ENCODE measurements around the gene ADGRG4. TPM values are rescaled to one million over a fixed set of nuclear protein-coding genes. Genes with fewer than 3 reads are reported as not detected.

ADGRG4 gene
- total RNA-seq, 1 experiment from 2014 or later: not detected

DNA sequence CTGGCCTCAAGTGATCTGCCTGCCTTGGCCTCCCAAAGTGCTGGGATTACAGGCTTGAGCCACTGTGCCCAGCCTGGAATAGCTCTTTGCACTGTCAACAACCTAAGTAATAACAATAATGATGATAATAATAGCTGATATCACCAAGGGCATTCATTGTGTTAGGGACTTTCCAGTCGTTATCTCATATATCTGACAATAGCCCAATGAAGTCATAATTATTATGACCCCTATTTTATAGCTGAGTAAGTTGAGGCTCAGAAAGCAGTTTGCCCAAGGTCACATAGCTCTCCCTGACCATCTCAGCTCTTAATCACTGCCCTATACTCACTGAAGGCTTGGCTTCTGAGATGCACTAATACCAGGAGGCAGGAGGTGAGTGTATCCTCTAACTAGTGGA lies 30.8 kb upstream of the ADGRG4 start:
- H3K4me1 ChIP-seq (ENCODE audit: insufficient read depth, low read length, poor library complexity, severe bottlenecking): no peaks in the 10 kb centered on the region
- H3K36me3 ChIP-seq (ENCODE audit: insufficient read depth, low read length, poor library complexity, severe bottlenecking): no peaks in the 10 kb centered on the region
- DNase-seq (ENCODE audit: low spot score): no peak
- H3K27ac ChIP-seq (ENCODE audit: low read depth, low read length, poor library complexity, severe bottlenecking): no peak overlapping the region
- no TSS peak for BruUV-seq (replicated peaks)
- ChIA-PET CTCF (interaction anchor here (0.7 to 1.2 kb wide), 2 partner anchors 17 to 242 kb away, joined by 3 to 4 read pairs; no protein-coding TSS in a partner anchor), POLR2A (ENCODE audit: low non-redundant PET) (no interaction called here)
- H3K27me3 ChIP-seq (replicated peaks; ENCODE audit: insufficient read depth, low read depth, low read length, poor library complexity): no peaks in the 10 kb centered on the region
- TF ChIP-seq EZH2 (IDR thresholded peaks at IDR 0.05; ENCODE audit: borderline replicate concordance, low read depth, low read length, poor library complexity, severe bottlenecking): no peak
- TF ChIP-seq, protein P1, sequence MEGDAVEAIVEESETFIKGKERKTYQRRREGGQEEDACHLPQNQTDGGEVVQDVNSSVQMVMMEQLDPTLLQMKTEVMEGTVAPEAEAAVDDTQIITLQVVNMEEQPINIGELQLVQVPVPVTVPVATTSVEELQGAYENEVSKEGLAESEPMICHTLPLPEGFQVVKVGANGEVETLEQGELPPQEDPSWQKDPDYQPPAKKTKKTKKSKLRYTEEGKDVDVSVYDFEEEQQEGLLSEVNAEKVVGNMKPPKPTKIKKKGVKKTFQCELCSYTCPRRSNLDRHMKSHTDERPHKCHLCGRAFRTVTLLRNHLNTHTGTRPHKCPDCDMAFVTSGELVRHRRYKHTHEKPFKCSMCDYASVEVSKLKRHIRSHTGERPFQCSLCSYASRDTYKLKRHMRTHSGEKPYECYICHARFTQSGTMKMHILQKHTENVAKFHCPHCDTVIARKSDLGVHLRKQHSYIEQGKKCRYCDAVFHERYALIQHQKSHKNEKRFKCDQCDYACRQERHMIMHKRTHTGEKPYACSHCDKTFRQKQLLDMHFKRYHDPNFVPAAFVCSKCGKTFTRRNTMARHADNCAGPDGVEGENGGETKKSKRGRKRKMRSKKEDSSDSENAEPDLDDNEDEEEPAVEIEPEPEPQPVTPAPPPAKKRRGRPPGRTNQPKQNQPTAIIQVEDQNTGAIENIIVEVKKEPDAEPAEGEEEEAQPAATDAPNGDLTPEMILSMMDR (conservative IDR thresholded peaks at IDR 0.05; ENCODE audit: low read depth, low read length): no peak
- H3K4me3 ChIP-seq (ENCODE audit: low read depth, low read length, poor library complexity, severe bottlenecking): no peak overlapping the region
- intact Hi-C loops (cut with micrococcal nuclease; ENCODE audit: unreplicated experiment): no loop called here
- H3K9me3 ChIP-seq (ENCODE audit: low read depth, low read length, poor library complexity, severe bottlenecking): no peaks in the 10 kb centered on the region

DNA sequence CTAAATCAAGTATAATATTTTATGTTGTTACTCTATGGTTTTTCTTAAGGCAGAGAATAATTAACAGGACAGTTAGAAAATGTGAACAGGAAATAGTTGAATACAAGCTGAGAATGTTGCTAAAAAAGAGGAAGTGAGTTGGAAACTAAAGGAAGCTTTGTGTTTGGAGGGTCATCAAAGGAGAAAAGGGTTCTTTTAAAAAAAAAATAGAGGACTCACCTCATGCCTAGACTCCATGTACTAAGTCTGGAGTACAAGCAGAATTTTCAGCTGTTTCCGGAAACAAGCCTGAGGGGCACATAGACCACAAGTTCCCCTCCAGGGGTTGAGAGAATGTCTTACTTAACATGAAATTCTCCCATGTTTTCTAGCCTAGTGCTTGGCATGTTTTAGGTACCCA lies 29.5 kb upstream of the ADGRG4 start:
- no peaks in the 10 kb centered on the region for H3K27me3 ChIP-seq (replicated peaks; ENCODE audit: insufficient read depth, low read depth, low read length, poor library complexity)
- ChIA-PET CTCF (no interaction called here), POLR2A (ENCODE audit: low non-redundant PET) (no interaction called here)
- H3K9me3 ChIP-seq (ENCODE audit: low read depth, low read length, poor library complexity, severe bottlenecking): no peaks in the 10 kb centered on the region
- no peak overlapping the region for H3K4me3 ChIP-seq (ENCODE audit: low read depth, low read length, poor library complexity, severe bottlenecking)
- TF ChIP-seq EZH2 (IDR thresholded peaks at IDR 0.05; ENCODE audit: borderline replicate concordance, low read depth, low read length, poor library complexity, severe bottlenecking): no peak
- TF ChIP-seq, protein P1 (conservative IDR thresholded peaks at IDR 0.05; ENCODE audit: low read depth, low read length): no peak
- no peaks in the 10 kb centered on the region for H3K36me3 ChIP-seq (ENCODE audit: insufficient read depth, low read length, poor library complexity, severe bottlenecking)
- H3K27ac ChIP-seq (ENCODE audit: low read depth, low read length, poor library complexity, severe bottlenecking): no peak overlapping the region
- DNase-seq (ENCODE audit: low spot score): no peak
- intact Hi-C loops (cut with micrococcal nuclease; ENCODE audit: unreplicated experiment): no loop called here
- no peaks in the 10 kb centered on the region for H3K4me1 ChIP-seq (ENCODE audit: insufficient read depth, low read length, poor library complexity, severe bottlenecking)
- BruUV-seq (replicated peaks): no TSS peak

DNA sequence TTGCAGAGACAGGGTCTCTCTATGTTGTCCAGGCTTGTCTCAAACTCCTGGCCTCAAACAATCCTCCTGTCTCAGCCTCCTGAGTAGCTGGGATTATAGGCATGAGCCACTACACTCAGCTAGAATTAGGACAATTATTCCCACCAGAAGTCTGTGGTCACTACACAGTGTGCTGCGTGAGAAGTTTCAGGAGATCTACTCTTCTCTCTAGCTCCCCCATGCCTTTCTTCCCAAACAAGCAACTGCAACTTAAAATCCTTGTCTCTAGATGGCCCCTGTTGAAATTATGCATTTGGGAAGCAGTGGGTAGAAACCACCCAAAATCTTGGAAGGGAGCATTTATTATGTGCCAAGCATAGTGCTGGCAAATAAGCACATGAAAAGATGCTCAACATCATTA lies 28.4 kb upstream of the ADGRG4 start:
- TF ChIP-seq, protein P1 (conservative IDR thresholded peaks at IDR 0.05; ENCODE audit: low read depth, low read length): peak; percentile 36
- no peak for TF ChIP-seq EZH2 (IDR thresholded peaks at IDR 0.05; ENCODE audit: borderline replicate concordance, low read depth, low read length, poor library complexity, severe bottlenecking)
- ChIA-PET CTCF (no interaction called here), POLR2A (ENCODE audit: low non-redundant PET) (no interaction called here)
- Histone ChIP-seq H3K36me3 (ENCODE audit: insufficient read depth, low read length, poor library complexity, severe bottlenecking) (no peaks in the 10 kb centered on the region), H3K4me1 (ENCODE audit: insufficient read depth, low read length, poor library complexity, severe bottlenecking) (no peaks in the 10 kb centered on the region), H3K27me3 (replicated peaks; ENCODE audit: insufficient read depth, low read depth, low read length, poor library complexity) (no peaks in the 10 kb centered on the region), H3K27ac (ENCODE audit: low read depth, low read length, poor library complexity, severe bottlenecking) (no peak overlapping the region), H3K9me3 (ENCODE audit: low read depth, low read length, poor library complexity, severe bottlenecking) (no peaks in the 10 kb centered on the region), H3K4me3 (ENCODE audit: low read depth, low read length, poor library complexity, severe bottlenecking) (no peak overlapping the region)
- BruUV-seq (replicated peaks): no TSS peak
- intact Hi-C loops (cut with micrococcal nuclease; ENCODE audit: unreplicated experiment): no loop called here
- peak; percentile 28 for DNase-seq (ENCODE audit: low spot score)
